HFFc6 (cell line): ENCODE results near the gene ADGRG6. TPM values are rescaled to one million over a fixed set of nuclear protein-coding genes. Genes with fewer than 3 reads are reported as not detected.
A peak's percentile ranks its signal among the peaks of the same experiment; 100 is the strongest.

Experiments
- DNase-seq: peaks from one replicate; pipeline ENCODE4 v3.0.0-alpha.2; 2018
- H3K27ac Mint-ChIP-seq: 2 replicates; pipeline ENCODE4 v1.8.0; 2020; ENCODE audit warnings: mild to moderate bottlenecking, mixed read lengths
- H3K27me3 Mint-ChIP-seq: 2 replicates; pipeline ENCODE4 v1.8.0; 2021; ENCODE audit warnings: mild to moderate bottlenecking, moderate library complexity, mixed read lengths; ENCODE audit not compliant: insufficient read depth
- H3K36me3 Mint-ChIP-seq: 2 replicates; pipeline ENCODE4 v1.8.0; 2021; ENCODE audit warnings: low read depth, mixed read lengths
- H3K4me1 Mint-ChIP-seq: 2 replicates; pipeline ENCODE4 v1.8.0; 2020; ENCODE audit warnings: low read depth, mixed read lengths
- H3K4me3 Mint-ChIP-seq: 2 replicates; pipeline ENCODE4 v1.8.0; 2020; ENCODE audit warnings: mild to moderate bottlenecking, moderate library complexity, mixed read lengths
- H3K9me3 Mint-ChIP-seq: 2 replicates; pipeline ENCODE4 v1.8.0; 2020; ENCODE audit warnings: mild to moderate bottlenecking, mixed read lengths
- CTCF ChIP-seq: fragments of 200-600 bp; sonication (generic); IDR thresholded peaks from 2 replicates; pipeline ENCODE4 v1.5.0; 2021; ENCODE audit warnings: antibody characterized with exemption, mild to moderate bottlenecking
- total RNA-seq, 6 experiments: library from RNA; stranded (reverse); fragmentation: NEBNext Ultra II Directional; extraction: Animal tissue kit (Norgen Biotek cat#: 25700); gene quantifications; 2 replicates in 1 of 6; 3 replicates in 5 of 6; pipeline ENCODE4 v1.2.3, GENCODE V29; 2021

Gene ADGRG6
- total RNA-seq, 6 experiments from 2014 or later, result 27.4 to 73.2 (median 29.7) TPM

- DNase-seq, result no peak
- Mint-ChIP-seq H3K36me3 (peaks cover 11% of the 10 kb centered on the region), H3K27ac (peak overlapping the region; percentile 79), H3K9me3 (no peaks in the 10 kb centered on the region), H3K4me1 (peaks cover 52% of the 10 kb centered on the region), H3K4me3 (0 out of 2 replicates have a peak overlapping the region, but pooled peaks have one; percentile 42), H3K27me3 (no peaks in the 10 kb centered on the region)
- TF ChIP-seq CTCF, result no peak
Observed at GRCh38 chr6:142331601-142332000, 29.8 kb downstream of the ADGRG6 start.

- H3K4me3 Mint-ChIP-seq, result no peak overlapping the region
- TF ChIP-seq CTCF, result no peak
- peaks cover 10% of the 10 kb centered on the region for H3K36me3 Mint-ChIP-seq
- H3K27me3 Mint-ChIP-seq, result no peaks in the 10 kb centered on the region
- DNase-seq, result no peak
- peaks cover 43% of the 10 kb centered on the region for H3K4me1 Mint-ChIP-seq
- no peak overlapping the region for H3K27ac Mint-ChIP-seq
- H3K9me3 Mint-ChIP-seq, result no peaks in the 10 kb centered on the region
Observed at GRCh38 chr6:142332393-142333098, 30.7 kb downstream of the ADGRG6 start.

- Mint-ChIP-seq H3K4me3 (no peak overlapping the region), H3K36me3 (peaks cover 4% of the 10 kb centered on the region; the same call in 1 of the 2 replicates), H3K4me1 (peaks cover 34% of the 10 kb centered on the region), H3K27ac (no peak overlapping the region), H3K9me3 (no peaks in the 10 kb centered on the region), H3K27me3 (no peaks in the 10 kb centered on the region)
- no peak for TF ChIP-seq CTCF
- DNase-seq, result no peak
Observed at GRCh38 chr6:142333431-142333830, 31.6 kb downstream of the ADGRG6 start.

- DNase-seq, result no peak
- peaks cover 4% of the 10 kb centered on the region; the same call in 1 of the 2 replicates for H3K36me3 Mint-ChIP-seq
- H3K4me1 Mint-ChIP-seq, result peaks cover 27% of the 10 kb centered on the region
- no peak overlapping the region for H3K27ac Mint-ChIP-seq
- H3K4me3 Mint-ChIP-seq, result no peak overlapping the region
- no peak for TF ChIP-seq CTCF
- H3K9me3 Mint-ChIP-seq, result no peaks in the 10 kb centered on the region
- H3K27me3 Mint-ChIP-seq, result no peaks in the 10 kb centered on the region
Observed at GRCh38 chr6:142334294-142334693, 32.5 kb downstream of the ADGRG6 start.

GRCh38 chr6:142335415-142335814 lies 33.6 kb downstream of the ADGRG6 start:
- Mint-ChIP-seq H3K9me3 (no peaks in the 10 kb centered on the region), H3K27ac (no peak overlapping the region), H3K36me3 (peaks cover 4% of the 10 kb centered on the region; the same call in 1 of the 2 replicates), H3K27me3 (no peaks in the 10 kb centered on the region), H3K4me1 (peaks cover 18% of the 10 kb centered on the region), H3K4me3 (no peak overlapping the region)
- no peak for DNase-seq
- TF ChIP-seq CTCF, result no peak
